Stromal cell of bone marrow (primary cell): ENCODE data around the gene MOB2.
"Not testable (repeated sequence)": the region's sequence is repeated elsewhere in the genome, so short reads cannot be mapped to it uniquely, and the experiment has no call there.

Experiments
- DNase-seq: peaks from one replicate; pipeline ENCODE4 v3.0.0-alpha.2; 2012; ENCODE audit warnings: low read depth

MOB2 gene

DNA sequence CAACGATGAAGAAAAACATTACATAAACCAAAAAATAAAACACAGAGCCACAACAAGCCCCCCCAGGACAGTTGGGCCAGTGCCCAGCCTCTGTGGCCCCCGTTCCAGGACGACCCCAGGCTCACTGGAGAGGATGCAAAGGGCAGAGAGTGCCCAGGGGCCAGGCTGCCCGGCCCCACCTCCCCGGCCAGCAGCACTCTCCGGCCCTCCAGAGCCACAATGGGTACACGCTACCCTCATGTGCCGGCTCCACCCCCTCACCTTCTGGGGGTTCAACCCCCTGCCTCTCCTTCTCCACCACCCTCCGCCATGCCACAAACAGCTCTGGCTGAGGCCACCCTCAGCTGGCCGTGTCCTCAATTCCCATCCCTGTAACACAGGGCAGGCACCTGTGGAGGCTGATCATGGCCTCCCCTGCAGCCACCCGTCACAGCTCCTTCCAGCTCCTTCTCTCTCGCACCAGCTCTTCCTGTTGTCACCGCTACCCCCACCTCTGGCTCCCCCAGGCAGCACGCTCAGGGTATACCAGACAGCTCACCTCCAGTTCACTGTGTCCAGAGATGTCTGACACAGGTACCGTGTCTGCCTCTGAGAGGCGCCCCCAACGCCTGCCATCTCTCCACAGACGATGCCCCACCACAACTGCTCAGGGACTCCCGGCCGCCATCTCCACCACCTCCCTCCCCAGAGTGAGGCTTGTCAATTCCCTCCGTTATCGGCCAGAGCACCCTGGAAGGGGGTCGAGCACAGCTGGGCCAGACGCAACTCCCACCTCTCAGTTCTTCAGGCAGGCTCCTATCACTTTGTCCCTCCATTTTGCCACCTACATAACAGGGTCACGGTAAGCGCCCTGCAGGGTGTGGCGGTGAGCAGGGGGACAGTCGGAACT lies 30.8 kb upstream of the MOB2 start:
- DNase-seq: no peak

DNA sequence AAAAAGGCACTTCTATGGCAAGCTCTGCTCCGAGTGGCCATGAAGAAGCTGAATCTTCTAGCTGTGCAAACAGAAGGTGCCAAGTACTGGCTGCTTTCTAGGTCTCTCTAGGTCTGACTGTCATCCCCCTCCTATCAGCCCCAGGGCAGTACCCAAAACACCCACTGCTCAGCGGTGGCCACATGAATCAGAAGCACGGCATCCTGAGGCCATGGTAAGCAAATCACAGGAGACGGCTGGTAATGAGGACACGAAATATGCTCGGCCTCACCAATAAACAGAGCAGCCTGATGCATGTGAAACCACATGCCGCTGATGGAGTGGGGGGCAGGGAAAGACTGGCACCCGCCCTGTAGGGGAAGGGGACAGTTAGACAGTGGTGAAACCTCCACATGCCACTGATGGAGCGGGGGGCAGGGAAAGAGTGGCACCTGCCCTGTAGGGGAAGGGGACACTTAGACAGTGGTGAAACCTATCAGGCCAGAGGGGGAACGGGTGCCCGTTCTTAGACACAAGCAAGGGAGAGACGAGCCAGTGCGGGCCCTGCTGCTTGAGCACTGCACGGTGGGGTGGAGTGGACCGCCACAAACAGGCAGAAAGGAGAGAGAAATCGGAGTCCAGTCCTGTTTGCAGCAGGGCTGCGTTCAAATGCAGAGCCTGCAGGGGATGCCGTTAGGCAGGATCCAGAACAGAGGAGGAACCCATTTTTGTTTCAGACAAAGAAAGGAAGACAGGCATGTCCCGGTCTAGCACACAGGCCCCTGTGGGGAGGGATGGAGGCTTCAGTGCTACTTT lies 29.9 kb upstream of the MOB2 start:
- DNase-seq: no peak

DNA sequence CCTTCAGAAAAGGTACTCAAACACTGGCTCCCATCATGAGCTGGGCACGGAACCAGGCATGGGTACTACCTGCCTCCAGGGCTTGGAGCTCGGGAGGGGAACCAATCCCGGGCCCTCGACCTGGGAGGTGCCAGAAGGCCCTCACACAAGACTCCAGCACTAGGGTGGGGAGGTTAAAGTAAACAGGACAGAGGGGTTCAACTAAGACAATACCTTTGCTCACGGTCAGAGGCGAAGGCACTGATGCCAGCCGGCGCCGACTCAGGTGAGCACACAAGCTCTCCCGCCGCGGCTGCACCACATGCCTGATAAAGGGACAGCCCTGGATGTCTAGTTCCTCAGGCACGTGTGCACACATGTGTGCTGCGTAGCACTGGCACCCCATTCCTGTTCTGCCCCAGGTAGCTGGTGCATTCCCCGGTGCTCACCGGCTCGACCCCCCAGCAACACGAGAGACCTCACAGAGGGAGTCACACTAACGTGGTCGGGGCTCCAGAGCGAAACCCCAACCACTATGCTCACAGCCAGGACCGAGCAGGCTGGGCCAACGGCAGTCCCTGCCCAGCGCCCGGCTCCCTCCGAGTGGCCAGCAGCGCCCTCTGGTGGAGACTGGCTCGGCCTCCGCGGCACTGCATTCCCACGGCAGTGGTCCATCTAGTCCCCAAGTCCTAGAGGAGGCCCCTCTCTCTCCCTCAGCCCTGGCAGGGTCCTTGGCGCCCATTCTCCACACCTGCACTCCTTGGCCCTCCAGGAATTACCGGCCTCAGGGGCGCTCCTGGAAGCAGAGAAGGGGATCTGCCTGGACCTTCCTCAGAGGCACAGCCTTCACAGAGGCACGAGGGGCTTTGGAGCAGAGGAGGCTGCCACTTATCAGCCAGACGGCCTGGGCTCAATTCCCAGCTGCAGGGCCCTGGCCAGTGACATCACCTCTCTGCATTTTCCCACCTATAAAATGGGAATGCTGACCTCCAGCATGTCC lies 28.8 kb upstream of the MOB2 start:
- peak; percentile 28 for DNase-seq

DNA sequence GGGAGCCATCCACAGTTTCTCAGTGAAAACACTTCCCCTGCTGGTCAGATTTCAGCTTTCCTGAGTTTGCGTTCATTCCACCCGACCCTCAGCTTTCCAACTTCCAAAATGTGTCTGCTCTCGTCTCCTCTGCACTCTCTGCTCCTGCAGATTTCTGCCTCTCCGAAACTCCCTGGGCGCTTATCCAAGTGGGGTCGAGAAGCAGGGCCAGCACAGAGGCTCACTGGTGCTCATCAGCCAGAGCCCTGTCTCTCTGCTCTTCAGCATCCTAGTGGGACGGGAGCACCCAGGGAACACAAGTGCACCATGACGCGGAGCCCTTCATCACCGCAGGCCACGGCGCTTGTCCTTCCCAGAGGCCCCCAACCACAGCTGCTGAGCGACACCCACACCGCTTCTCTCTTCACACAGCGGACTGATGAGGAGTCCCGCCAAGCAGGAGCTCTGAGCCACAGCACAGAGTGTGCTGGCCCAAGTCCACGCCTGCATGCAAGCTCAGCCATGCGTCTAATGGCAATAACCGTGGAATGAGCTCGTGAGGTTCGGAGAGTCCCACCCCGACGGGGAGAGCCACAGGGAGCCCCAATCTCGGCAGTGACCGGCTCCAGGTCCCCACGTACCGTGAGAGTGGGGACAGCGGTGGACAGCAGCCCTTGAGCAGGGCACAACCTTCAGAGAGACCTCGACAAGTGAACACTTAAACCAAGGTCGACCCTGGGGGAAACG lies 27.9 kb upstream of the MOB2 start:
- no peak for DNase-seq

DNA sequence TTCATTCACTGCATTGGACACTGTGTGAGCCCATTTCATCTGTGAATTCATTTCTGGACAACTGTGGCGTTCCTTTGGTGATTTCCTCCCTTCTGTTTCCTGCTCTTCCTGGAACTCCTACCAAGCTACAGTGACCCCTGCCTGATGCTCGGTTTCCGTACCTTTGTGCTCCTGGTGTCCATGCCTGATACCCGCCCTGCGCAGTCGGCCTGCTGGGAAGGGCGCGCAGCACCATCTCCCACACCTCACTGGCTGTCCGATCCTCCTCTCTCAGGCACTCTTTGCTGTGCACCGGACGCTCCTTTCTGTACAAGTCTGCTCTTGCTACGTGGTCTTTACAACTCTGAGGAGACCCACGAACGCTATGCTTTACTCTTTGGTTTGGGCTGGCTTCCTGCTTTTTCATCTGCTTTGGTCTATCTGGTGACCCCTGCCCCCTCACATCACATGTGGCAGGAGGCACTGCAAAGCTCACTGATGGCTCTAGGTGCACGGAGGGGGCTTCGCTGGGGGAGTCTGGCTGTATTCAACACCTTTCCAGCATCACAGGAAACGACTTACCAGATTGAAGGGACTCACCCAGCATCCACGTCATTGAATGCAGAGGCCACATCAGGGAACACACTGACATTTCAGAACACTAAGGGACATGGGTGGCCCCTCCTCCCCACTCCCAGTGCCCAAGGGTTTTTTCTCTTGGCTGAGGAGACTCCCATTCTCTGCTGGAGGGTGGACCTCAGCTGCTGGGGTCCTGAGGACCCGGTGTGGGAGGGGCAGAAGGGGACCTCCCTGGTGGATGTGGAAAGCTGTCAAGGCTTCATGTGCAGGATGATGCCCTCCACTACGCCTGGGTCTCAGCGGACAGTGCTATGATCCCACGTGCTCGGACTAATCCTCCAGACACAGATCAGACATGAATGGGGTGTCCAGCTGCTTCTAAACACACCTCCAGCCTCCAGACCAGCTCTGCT lies 27.0 kb upstream of the MOB2 start:
- no peak for DNase-seq

DNA sequence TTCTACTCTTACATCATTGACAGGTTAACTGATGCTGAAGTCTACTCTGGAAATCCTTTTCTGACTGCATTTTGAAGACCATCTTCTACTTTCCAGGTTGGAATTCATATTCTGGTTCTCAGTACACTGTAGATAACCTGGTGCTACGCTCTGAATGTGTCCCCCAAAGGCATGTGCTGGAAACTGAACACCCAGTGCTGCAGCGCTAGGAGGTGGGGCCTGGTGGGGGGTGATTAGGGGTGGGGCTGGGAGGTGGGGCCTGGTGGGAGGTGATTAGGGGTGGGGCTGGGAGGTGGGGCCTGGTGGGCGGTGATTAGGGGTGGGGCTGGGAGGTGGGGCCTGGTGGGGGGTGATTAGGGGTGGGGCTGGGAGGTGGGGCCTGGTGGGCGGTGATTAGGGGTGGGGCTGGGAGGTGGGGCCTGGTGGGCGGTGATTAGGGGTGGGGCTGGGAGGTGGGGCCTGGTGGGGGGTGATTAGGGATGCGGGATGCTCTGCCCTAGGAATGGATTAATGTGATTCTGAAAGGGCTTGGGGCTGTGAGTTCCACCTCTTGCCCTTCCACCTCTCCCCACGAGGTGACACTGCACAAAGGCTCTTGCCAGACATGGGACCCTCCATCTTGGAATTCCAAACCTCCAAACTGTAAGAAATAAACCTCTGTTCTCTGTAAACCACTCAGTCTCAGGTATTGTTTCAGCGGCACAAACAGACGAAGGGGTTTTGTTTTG lies 26.1 kb upstream of the MOB2 start:
- DNase-seq: not testable (repeated sequence)

DNA sequence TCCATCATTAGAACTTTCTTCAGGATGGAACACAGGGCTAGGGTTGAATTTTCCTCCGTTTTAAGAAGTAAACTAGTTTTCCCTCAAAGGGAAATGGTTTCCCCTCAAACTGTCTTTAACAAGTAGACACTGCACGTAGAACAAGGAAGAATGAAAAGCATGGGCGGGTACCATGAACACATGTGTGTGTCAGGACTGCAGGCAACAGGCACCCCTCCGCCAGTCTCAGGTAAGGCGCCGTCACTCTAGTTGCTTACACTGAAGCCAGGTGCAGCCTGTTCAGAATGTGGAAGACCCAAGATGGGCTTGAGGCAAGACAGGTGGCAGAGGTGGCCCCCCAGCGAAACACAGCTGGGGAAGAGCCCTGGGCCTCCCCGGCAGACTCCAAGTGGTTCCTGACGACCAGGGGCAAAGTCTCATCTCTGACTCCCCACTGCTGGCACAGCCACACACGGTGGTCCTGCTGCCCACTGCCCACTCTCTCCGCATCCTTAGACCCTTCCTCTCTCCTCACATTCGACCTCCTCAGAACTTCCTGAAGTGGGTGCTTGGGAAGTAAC lies 25.4 kb upstream of the MOB2 start:
- DNase-seq: no peak

DNA sequence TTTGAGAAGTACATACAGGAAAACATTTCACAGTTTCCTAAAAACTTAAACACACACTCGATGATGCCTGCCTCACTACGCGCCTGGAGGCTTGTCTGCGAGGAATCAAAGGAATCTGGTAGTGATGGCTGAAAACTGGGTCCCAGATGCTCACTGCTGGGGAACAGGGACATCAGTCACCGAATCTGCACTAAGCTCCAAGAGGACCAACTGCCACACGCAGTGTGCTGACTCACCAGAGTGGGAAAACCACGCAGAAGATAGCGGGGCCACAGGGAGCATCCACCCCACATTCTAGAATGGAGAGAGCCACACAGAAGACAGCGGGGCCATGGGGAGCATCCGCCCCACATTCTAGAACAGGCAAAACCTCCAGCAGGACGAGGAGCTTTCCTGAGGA lies 24.3 kb upstream of the MOB2 start:
- no peak for DNase-seq

DNA sequence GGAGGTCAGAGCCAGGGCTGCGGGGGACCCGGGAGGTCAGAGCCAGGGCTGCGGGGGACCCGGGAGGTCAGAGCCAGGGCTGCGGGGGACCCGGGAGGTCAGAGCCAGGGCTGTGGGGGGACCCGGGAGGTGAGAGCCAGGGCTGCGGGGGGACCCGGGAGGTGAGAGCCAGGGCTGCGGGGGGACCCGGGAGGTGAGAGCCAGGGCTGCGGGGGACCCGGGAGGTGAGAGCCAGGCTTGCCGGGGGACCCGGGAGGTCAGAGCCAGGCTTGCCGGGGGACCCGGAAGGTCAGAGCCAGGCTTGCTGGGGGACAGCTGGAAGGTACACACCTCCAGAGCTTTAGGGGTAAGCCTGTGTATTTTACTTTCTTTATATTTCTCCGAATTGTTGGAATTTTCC lies 23.8 kb upstream of the MOB2 start:
- not testable (repeated sequence) for DNase-seq

DNA sequence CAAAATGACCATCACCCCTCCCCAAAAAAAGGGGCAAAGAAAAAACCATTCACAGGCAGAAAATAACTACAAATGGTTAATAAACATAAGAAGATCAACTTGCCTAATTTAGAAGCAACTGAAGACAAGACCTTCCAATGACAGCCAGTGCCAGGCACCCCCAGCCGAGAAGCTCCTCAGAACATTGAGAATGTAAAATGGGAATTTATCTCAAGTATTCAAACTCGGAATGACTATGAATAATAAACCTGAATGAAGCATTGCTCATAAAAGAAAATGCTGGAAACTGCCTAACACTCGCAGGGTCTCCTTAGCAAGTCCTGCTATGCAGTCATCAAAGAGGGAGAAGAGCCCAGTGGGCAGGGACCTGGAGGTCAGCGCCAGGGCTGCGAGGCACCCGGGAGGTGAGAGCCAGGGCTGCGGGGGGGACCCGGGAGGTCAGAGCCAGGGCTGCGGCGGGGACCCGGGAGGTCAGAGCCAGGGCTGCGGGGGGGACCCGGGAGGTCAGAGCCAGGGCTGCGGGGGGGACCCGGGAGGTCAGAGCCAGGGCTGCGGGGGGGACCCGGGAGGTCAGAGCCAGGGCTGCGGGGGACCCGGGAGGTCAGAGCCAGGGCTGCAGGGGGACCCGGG lies 23.2 kb upstream of the MOB2 start:
- no peak for DNase-seq

DNA sequence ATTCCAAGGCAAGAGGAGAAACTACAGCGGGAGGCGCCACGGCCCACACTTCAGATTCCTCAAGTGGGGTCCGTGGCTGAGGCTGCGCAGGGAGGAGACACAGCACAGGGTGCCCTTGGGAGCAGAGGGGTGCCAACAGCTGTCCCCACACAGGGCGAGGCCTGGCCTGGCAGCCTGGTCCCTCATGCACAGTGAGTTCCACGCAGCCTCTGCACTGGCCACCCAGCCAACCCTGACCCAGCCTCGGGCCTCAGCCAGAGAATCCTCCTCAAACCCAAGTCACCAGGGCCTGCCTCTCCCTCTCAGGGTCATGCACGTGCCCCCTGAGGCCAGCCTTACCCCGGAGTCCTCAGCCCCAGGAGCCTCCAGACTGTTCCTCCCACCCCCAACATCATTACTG lies 22.4 kb upstream of the MOB2 start:
- no peak for DNase-seq

DNA sequence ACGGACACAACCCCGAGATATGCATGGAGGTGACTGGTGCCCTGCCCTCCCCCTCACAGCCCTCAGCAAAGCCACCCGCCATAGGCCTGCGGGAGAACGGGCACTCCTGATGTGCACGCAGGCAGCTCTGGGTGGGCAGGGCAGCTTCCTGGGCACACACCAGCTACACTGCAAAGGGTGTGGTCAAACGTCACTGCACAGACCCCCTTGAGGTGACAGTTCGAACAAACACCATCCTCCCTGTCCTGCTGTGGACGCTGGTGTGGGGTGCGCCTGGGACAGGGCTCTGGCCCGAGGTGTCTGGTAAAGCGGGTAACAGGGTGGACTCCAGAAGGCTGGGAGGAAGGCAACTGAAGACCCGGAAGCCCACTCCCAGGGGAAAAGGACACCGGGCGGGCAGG lies 21.9 kb upstream of the MOB2 start:
- DNase-seq: no peak

DNA sequence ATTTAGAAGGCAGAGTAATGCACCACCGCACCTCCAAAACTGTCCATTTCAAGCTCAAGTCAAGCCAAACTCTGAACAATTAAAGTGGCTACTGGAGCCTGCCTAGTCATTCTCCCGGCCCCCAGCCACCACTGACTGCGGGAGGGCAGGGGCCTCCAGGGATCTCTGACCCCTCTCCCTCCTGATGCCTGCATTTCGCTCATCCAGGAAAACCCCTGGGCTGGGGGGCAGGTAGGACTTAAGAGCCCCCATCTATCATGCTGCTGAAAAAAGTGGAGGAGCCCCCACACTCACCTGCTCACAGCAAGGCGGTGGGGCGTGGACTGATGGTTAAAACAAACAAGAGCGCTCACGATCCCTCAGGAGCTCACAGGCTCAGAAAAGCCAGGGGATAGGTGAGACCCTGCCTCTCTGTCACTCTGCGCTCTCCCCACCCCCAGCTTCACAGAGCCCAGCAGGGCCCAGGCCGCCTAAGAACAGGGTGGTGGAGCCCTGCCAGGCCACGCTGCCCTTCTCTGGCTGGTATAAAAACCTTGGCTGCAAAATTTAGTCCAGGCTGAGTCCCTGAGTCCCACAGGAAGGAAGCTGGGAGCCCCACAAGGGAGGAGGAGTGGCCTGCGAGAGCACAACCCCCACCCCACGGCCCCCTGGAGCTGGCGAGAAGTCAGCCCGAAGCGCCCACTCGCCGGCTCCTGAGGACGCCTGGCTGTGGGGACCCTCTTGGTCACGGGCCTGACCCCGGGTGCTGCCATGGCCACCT lies 21.0 kb upstream of the MOB2 start:
- DNase-seq: no peak

DNA sequence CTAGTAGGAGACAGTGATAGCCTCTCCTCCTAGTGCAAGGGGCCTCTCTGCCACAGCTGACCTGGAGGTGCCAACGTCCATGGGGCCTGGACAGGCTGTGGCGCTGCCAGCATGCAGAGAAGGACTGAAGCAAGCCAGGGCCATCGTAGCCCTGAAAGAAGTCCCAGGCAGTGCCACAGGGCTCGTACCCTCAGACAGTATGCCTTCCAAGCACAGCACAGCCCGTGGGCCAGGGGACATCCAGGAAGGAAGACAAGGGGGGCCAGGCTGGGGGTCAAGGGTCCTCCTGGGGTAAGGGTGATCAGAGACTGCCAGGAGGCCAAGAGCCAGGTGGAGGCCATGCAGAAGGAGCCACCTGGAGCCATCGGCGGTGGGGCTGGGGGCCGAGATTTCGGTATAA lies 20.4 kb upstream of the MOB2 start:
- no peak for DNase-seq

DNA sequence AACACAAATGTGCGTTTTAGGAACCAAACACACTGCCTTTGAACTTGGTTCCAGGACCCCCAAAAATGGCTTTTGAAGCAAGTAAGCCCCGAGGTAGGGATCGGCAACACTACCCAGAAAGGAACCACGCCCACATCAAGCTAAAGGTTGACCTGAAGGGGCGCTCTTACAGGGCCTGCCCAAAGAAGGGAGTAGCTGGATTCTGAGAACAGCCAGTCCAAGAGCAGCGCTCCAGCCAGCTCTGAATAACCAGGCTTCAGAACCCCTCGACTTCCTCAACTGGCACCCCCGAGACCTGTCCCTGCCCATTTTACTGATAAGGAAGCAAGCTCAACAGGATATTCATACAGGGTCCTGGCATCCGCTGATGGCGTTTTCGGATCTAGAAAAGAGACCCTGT lies 18.9 kb upstream of the MOB2 start:
- DNase-seq: no peak

DNA sequence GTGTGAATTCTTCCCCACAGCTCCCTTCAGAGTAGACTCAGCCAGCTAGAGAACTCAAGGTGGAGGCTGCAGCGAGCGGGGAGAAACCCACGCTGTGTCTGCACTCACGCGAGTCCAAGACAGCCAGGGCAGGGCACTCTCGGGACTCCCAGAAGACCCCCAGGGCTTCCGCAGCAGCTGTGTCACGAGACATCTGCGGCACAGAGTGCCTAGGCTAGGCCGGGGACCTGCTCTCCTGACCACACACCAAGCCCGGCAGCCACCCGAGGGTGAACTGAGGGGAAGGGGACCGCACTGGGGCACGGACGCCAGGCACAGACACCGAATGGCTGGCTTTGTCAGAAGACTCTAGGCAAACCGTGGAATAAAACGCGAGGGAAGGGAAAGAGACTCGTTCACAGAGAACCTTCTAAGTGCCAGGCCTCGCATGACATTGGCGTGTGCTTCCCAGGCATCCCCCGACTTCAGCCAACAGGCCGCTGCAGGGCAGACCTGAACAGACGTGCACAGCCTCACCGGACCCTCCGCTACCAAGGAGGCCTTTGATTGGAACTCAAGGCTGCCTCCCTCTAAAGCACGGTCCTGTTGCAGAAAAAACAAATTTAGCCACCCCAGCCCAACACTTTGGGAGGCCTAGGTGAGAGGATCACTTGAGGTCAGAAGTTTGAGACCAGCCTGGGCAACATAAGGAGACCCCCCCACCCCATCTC lies 18.2 kb upstream of the MOB2 start:
- DNase-seq: no peak

DNA sequence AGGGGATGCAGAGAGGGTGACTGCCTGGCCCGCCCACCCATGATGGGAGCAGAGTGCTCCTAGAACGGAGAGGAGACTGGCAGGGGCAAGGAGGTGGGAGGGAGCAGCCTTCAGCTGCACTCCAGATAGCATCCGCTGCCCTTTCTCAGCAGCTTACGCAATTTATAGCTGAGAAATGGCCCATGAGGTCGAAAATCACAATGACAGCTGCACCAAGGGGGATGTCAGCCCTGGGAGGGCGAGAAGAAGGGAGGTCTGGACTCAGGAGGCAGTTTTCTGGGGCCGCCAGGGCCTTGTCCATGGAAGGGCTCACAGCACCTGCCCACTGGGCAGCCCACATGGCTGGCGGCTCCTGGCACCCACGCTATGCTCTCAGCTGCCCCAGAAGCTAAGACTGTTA lies 17.6 kb upstream of the MOB2 start:
- DNase-seq: no peak
